Measurements from ENCODE around the gene RPS6KC1.

- TF ChIP-seq CTCF (IDR thresholded peaks at IDR 0.05; ENCODE audit: low read length) (no peak), EZH2 (IDR thresholded peaks at IDR 0.05; ENCODE audit: borderline replicate concordance, low read length) (no peak)
These were observed 205.5 kb downstream of the RPS6KC1 start for GRCh38 chr1:213256438-213257087.

Measured in OCI-LY1 (cell line).